Activated gamma-delta T cell treated with anti-CD3 and anti-CD28 coated beads, Interleukin-2, amount 50 U/mL, for 16 hours (primary cell): ENCODE measurements around the gene CPXM1.
"Not testable (repeated sequence)": the region's sequence is repeated elsewhere in the genome, so short reads cannot be mapped to it uniquely, and the experiment has no call there.

ENCODE experiments used
- DNase-seq: peaks from one replicate; pipeline ENCODE4 v3.0.0-alpha.2; 2020; ENCODE audit warnings: low read depth

Gene CPXM1

GRCh38 chr20:2820896-2821869, 20.8 kb upstream of the CPXM1 start:
- DNase-seq, result no peak

- no peak for DNase-seq
These were observed 19.9 kb upstream of the CPXM1 start for GRCh38 chr20:2820084-2820895.

- no peak for DNase-seq
These were observed 17.6 kb upstream of the CPXM1 start for GRCh38 chr20:2817891-2818595.

GRCh38 chr20:2817341-2817726, 16.9 kb upstream of the CPXM1 start:
- DNase-seq, result no peak

GRCh38 chr20:2816583-2817340, 16.3 kb upstream of the CPXM1 start:
- no peak for DNase-seq

- no peak for DNase-seq
These were observed 15.7 kb upstream of the CPXM1 start, which contains the start of gene TMEM239 for GRCh38 chr20:2816030-2816582. Gene TMEM239 (plus strand): TSS chr20:2816364. CDS start chr20:2816555, 191 bp downstream.

GRCh38 chr20:2815242-2815900, 14.9 kb upstream of the CPXM1 start:
- no peak for DNase-seq

- no peak for DNase-seq
These were observed 14.2 kb upstream of the CPXM1 start, which contains the start of gene C20orf141 for GRCh38 chr20:2814587-2815051. Gene C20orf141 (plus strand): TSS chr20:2814987. CDS start chr20:2815185, 198 bp downstream.

- no peak for DNase-seq
These were observed 13.6 kb upstream of the CPXM1 start for GRCh38 chr20:2814076-2814475.

- DNase-seq, result no peak
These were observed 11.8 kb upstream of the CPXM1 start for GRCh38 chr20:2812189-2812588.

- DNase-seq, result no peak
These were observed 9.3 kb upstream of the CPXM1 start for GRCh38 chr20:2809690-2810089.

GRCh38 chr20:2807929-2808328, 7.5 kb upstream of the CPXM1 start:
- not testable (repeated sequence) for DNase-seq

- DNase-seq, result no peak
These were observed 6.6 kb upstream of the CPXM1 start for GRCh38 chr20:2807019-2807418.

- DNase-seq, result no peak
These were observed 5.9 kb upstream of the CPXM1 start for GRCh38 chr20:2806351-2806701.

- DNase-seq, result no peak
These were observed 5.4 kb upstream of the CPXM1 start for GRCh38 chr20:2805689-2806350.

GRCh38 chr20:2804852-2805688, 4.6 kb upstream of the CPXM1 start:
- DNase-seq, result no peak

- DNase-seq, result no peak
These were observed 3.8 kb upstream of the CPXM1 start for GRCh38 chr20:2804041-2804828.

GRCh38 chr20:2801286-2801728, 880 bp upstream of the CPXM1 start:
- DNase-seq, result no peak
